ENCODE results near the gene RCAN1.
"Not testable (repeated sequence)": the region's sequence is repeated elsewhere in the genome, so short reads cannot be mapped to it uniquely, and the experiment has no call there.

Gene RCAN1

GRCh38 chr21:34568801-34569200, 46.1 kb downstream of the RCAN1 start:
- DNase-seq: not testable (repeated sequence)

- DNase-seq: no peak
Measured at GRCh38 chr21:34567604-34568155, 47.2 kb downstream of the RCAN1 start.

- DNase-seq: no peak
Measured at GRCh38 chr21:34565238-34565637, 49.7 kb downstream of the RCAN1 start.

GRCh38 chr21:34563370-34563769, 51.5 kb downstream of the RCAN1 start:
- not testable (repeated sequence) for DNase-seq

GRCh38 chr21:34561806-34562205, 53.1 kb downstream of the RCAN1 start:
- DNase-seq: no peak

GRCh38 chr21:34560609-34561008, 54.3 kb downstream of the RCAN1 start:
- no peak for DNase-seq

GRCh38 chr21:34560021-34560420, 54.9 kb downstream of the RCAN1 start:
- no peak for DNase-seq

GRCh38 chr21:34559089-34559631, 55.8 kb downstream of the RCAN1 start:
- no peak for DNase-seq

- no peak for DNase-seq
Measured at GRCh38 chr21:34558166-34558565, 56.7 kb downstream of the RCAN1 start.

GRCh38 chr21:34557261-34557660, 57.7 kb downstream of the RCAN1 start:
- no peak for DNase-seq

- DNase-seq: not testable (repeated sequence)
Measured at GRCh38 chr21:34554670-34555069, 60.2 kb downstream of the RCAN1 start.

- DNase-seq: no peak
Measured at GRCh38 chr21:34554227-34554626, 60.7 kb downstream of the RCAN1 start.

- DNase-seq: no peak
Measured at GRCh38 chr21:34553151-34553952, 61.6 kb downstream of the RCAN1 start.

GRCh38 chr21:34552360-34553098, 62.4 kb downstream of the RCAN1 start:
- no peak for DNase-seq

GRCh38 chr21:34550182-34550799, 64.6 kb downstream of the RCAN1 start:
- DNase-seq: no peak

- DNase-seq: no peak
Measured at GRCh38 chr21:34548781-34549376, 66.0 kb downstream of the RCAN1 start.

- no peak for DNase-seq
Measured at GRCh38 chr21:34546542-34546941, 68.4 kb downstream of the RCAN1 start.

GRCh38 chr21:34545079-34545884, 69.6 kb downstream of the RCAN1 start:
- peak; percentile 49 to 52 for DNase-seq

GRCh38 chr21:34544032-34544496, 70.8 kb downstream of the RCAN1 start:
- DNase-seq: peak; percentile 60 to 63

- no peak for DNase-seq
Measured at GRCh38 chr21:34543017-34543416, 71.9 kb downstream of the RCAN1 start.

- no peak for DNase-seq
Measured at GRCh38 chr21:34540206-34540605, 74.7 kb downstream of the RCAN1 start.

GRCh38 chr21:34537838-34538237, 77.1 kb downstream of the RCAN1 start:
- no peak for DNase-seq
